Type B pancreatic cell (in vitro differentiated cells): ENCODE data around the gene MAP1LC3C. TPM values are rescaled to one million over a fixed set of nuclear protein-coding genes. Genes with fewer than 3 reads are reported as not detected.

Source experiments
- DNase-seq: peaks from one replicate; pipeline ENCODE4 v3.0.0; 2021; ENCODE audit warnings: mixed read lengths; ENCODE audit not compliant: unreplicated experiment; ENCODE audit errors: extremely low spot score
- H3K27ac Mint-ChIP-seq: 2 replicates; pipeline ENCODE4 v1.8.0; 2021; ENCODE audit warnings: mild to moderate bottlenecking, mixed read lengths
- H3K27me3 Mint-ChIP-seq: 2 replicates; pipeline ENCODE4 v1.8.0; 2021; ENCODE audit warnings: mixed read lengths
- H3K36me3 Mint-ChIP-seq: 2 replicates; pipeline ENCODE4 v1.8.0; 2021; ENCODE audit warnings: mixed read lengths
- H3K4me1 Mint-ChIP-seq: one replicate; pipeline ENCODE4 v1.8.0; 2021; ENCODE audit warnings: mixed read lengths; ENCODE audit not compliant: unreplicated experiment
- H3K4me3 Mint-ChIP-seq: 2 replicates; pipeline ENCODE4 v1.8.0; 2021; ENCODE audit warnings: mild to moderate bottlenecking, mixed read lengths
- H3K9me3 Mint-ChIP-seq: 2 replicates; pipeline ENCODE4 v1.8.0; 2021; ENCODE audit warnings: mixed read lengths
- CTCF ChIP-seq: fragments of 200-600 bp; sonication (generic); conservative IDR thresholded peaks from 2 replicates; pipeline ENCODE4 v1.5.0; 2021; ENCODE audit warnings: antibody characterized with exemption, mild to moderate bottlenecking
- total RNA-seq: library from RNA; stranded (reverse); gene quantifications from 2 replicates; pipeline ENCODE4 v1.2.1, GENCODE V29; 2021; ENCODE audit warnings: low replicate concordance

Gene MAP1LC3C
- total RNA-seq, 1 donor from 2014 or later = 3.2 TPM

GRCh38 chr1:241972703-241973369 lies 26.1 kb downstream of the MAP1LC3C start:
- TF ChIP-seq CTCF = no peak
- Mint-ChIP-seq H3K4me3 (peak overlapping the region; percentile 51), H3K9me3 (no peaks in the 10 kb centered on the region), H3K27me3 (no peaks in the 10 kb centered on the region), H3K27ac (peak overlapping the region; percentile 78), H3K36me3 (no peaks in the 10 kb centered on the region), H3K4me1 (peaks cover 18% of the 10 kb centered on the region)
- peak; percentile 77 for DNase-seq

GRCh38 chr1:241968611-241969010 lies 30.3 kb downstream of the MAP1LC3C start:
- no peak for DNase-seq
- Mint-ChIP-seq H3K27ac (no peak overlapping the region), H3K36me3 (no peaks in the 10 kb centered on the region), H3K27me3 (no peaks in the 10 kb centered on the region), H3K9me3 (no peaks in the 10 kb centered on the region), H3K4me3 (no peak overlapping the region), H3K4me1 (peaks cover 13% of the 10 kb centered on the region)
- TF ChIP-seq CTCF = no peak

GRCh38 chr1:241964550-241965282 lies 34.2 kb downstream of the MAP1LC3C start:
- DNase-seq = no peak
- H3K27me3 Mint-ChIP-seq = no peaks in the 10 kb centered on the region
- no peaks in the 10 kb centered on the region for H3K4me1 Mint-ChIP-seq
- H3K36me3 Mint-ChIP-seq = no peaks in the 10 kb centered on the region
- H3K27ac Mint-ChIP-seq = no peak overlapping the region
- no peak for TF ChIP-seq CTCF
- H3K4me3 Mint-ChIP-seq = no peak overlapping the region
- H3K9me3 Mint-ChIP-seq = no peaks in the 10 kb centered on the region

GRCh38 chr1:241963722-241964121 lies 35.2 kb downstream of the MAP1LC3C start:
- Mint-ChIP-seq H3K36me3 (no peaks in the 10 kb centered on the region), H3K27ac (no peak overlapping the region), H3K9me3 (no peaks in the 10 kb centered on the region), H3K4me3 (no peak overlapping the region), H3K4me1 (no peaks in the 10 kb centered on the region), H3K27me3 (no peaks in the 10 kb centered on the region)
- TF ChIP-seq CTCF = no peak
- no peak for DNase-seq

GRCh38 chr1:241962153-241962552 lies 36.7 kb downstream of the MAP1LC3C start:
- H3K4me3 Mint-ChIP-seq = no peak overlapping the region
- H3K36me3 Mint-ChIP-seq = no peaks in the 10 kb centered on the region
- H3K9me3 Mint-ChIP-seq = no peaks in the 10 kb centered on the region

More at GRCh38 chr1:241962153-241962552, 36.7 kb downstream of the MAP1LC3C start:
- Mint-ChIP-seq H3K4me1 (no peaks in the 10 kb centered on the region), H3K27me3 (no peaks in the 10 kb centered on the region), H3K27ac (no peak overlapping the region)
- no peak for DNase-seq
- TF ChIP-seq CTCF = no peak
